Posterior vena cava (tissue), 2 donors: ENCODE measurements around the gene LRRC61. TPM values are rescaled to one million over a fixed set of nuclear protein-coding genes. Genes with fewer than 3 reads are reported as not detected.
"Not testable (repeated sequence)": the region's sequence is repeated elsewhere in the genome, so short reads cannot be mapped to it uniquely, and the experiment has no call there.

Experiments used
- DNase-seq: peaks from one replicate; pipeline ENCODE4 v3.0.0-alpha.2; 2020; ENCODE audit warnings: low spot score
- intact Hi-C, 2 donors: fragments of 100-400 bp; cut with DNase I; formaldehyde crosslinking; loops; one replicate each; pipeline versions ENCODE4 v1.14.1 to v1.14.2; 2022 to 2023
- total RNA-seq, 2 donors: library from RNA; stranded (reverse); fragmentation: NEBNext Ultra II Directional; extraction: Animal tissue kit (Norgen Biotek cat#: 25700); gene quantifications; one replicate each; pipeline ENCODE4 v1.2.1, GENCODE V29; 2021
- donor health status: DM: yes; HTN: yes; CAD: no.
- donor health status: DM: yes; HTN: yes; CAD: no.

The LRRC61 gene
- total RNA-seq, 2 donors from 2014 or later = 2.2 to 2.6 TPM

- DNase-seq, intact Hi-C loops: not testable (repeated sequence)
Measured at GRCh38 chr7:150305903-150306284, 17.3 kb upstream of the LRRC61 start.

GRCh38 chr7:150306377-150306776, 16.8 kb upstream of the LRRC61 start:
- DNase-seq, intact Hi-C loops: not testable (repeated sequence)

- DNase-seq = no peak
- intact Hi-C loops = no loop called here
Measured at GRCh38 chr7:150307129-150307528, 16.0 kb upstream of the LRRC61 start.

GRCh38 chr7:150307904-150308303, 15.3 kb upstream of the LRRC61 start:
- no peak for DNase-seq
- intact Hi-C loops = no loop called here

- DNase-seq = no peak
- intact Hi-C loops = no loop called here
Measured at GRCh38 chr7:150308575-150308974, 14.6 kb upstream of the LRRC61 start.

GRCh38 chr7:150311146-150311545, 12.0 kb upstream of the LRRC61 start:
- no peak for DNase-seq
- intact Hi-C loops = no loop called here

- intact Hi-C loops = no loop called here
- no peak for DNase-seq
Measured at GRCh38 chr7:150311711-150312110, 11.4 kb upstream of the LRRC61 start.

- intact Hi-C loops, DNase-seq: not testable (repeated sequence)
Measured at GRCh38 chr7:150312649-150313366, 10.3 kb upstream of the LRRC61 start.

- intact Hi-C loops = no loop called here
- DNase-seq = no peak
Measured at GRCh38 chr7:150313367-150313809, 9.8 kb upstream of the LRRC61 start.

GRCh38 chr7:150313870-150314269, 9.3 kb upstream of the LRRC61 start:
- intact Hi-C loops = no loop called here
- no peak for DNase-seq

- intact Hi-C loops = no loop called here
- DNase-seq = no peak
Measured at GRCh38 chr7:150314639-150315239, 8.4 kb upstream of the LRRC61 start.

- DNase-seq, intact Hi-C loops: not testable (repeated sequence)
Measured at GRCh38 chr7:150316987-150317386, 6.2 kb upstream of the LRRC61 start.

- DNase-seq = no peak
- intact Hi-C loops = no loop called here
Measured at GRCh38 chr7:150317748-150318444, 5.3 kb upstream of the LRRC61 start.

- intact Hi-C loops = no loop called here
- DNase-seq = no peak
Measured at GRCh38 chr7:150321788-150322113, 1.4 kb upstream of the LRRC61 start.

GRCh38 chr7:150322114-150322832, 882 bp upstream of the LRRC61 start:
- DNase-seq = no peak
- intact Hi-C loops = no loop called here

GRCh38 chr7:150323682-150324372, 672 bp downstream of the LRRC61 start:
- no peak for DNase-seq
- intact Hi-C loops = no loop called here

- intact Hi-C loops = no loop called here
- DNase-seq = no peak
Measured at GRCh38 chr7:150324373-150324961, 1.3 kb downstream of the LRRC61 start.

GRCh38 chr7:150325110-150325611, 2.0 kb downstream of the LRRC61 start:
- intact Hi-C loops = no loop called here
- no peak for DNase-seq

GRCh38 chr7:150325901-150326300, 2.7 kb downstream of the LRRC61 start:
- intact Hi-C loops = no loop called here
- no peak for DNase-seq
